Skin of body (tissue), 2 donors: ENCODE results near the gene INPP5K. TPM values are rescaled to one million over a fixed set of nuclear protein-coding genes. Genes with fewer than 3 reads are reported as not detected.
"Not testable (repeated sequence)": the region's sequence is repeated elsewhere in the genome, so short reads cannot be mapped to it uniquely, and the experiment has no call there.

Source experiments
- DNase-seq: peaks from one replicate; lab custom pipeline; 2025; lab: John Stamatoyannopoulos, UW
- total RNA-seq: library from RNA; depleted of rRNA; stranded (reverse); fragments of >200 nt; gene quantifications from one replicate; pipeline ENCODE4 v1.2.3, GENCODE V29; 2014

The INPP5K gene
- total RNA-seq, 1 donor from 2014 or later: 32.5 TPM

DNA sequence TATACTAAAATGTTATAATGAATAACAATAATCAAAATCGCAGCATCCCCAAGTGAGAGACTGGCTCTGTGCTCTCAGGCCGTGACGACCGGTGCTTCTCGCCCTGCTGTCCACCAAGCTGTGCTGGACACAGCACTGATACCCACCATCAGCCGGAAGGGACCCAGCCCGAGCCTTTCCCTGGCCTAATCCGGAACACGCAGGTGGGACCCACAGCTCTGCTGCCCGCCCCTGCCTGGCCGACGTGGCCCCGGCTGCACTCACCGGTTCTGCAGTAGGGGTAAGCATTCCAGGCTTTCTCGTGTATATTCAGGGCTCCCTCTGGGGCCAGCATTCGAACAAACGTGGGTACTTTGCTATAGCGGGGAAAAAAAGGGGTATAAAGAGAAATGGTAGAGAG, 31.6 kb upstream of the INPP5K start:
- no peak for DNase-seq

DNA sequence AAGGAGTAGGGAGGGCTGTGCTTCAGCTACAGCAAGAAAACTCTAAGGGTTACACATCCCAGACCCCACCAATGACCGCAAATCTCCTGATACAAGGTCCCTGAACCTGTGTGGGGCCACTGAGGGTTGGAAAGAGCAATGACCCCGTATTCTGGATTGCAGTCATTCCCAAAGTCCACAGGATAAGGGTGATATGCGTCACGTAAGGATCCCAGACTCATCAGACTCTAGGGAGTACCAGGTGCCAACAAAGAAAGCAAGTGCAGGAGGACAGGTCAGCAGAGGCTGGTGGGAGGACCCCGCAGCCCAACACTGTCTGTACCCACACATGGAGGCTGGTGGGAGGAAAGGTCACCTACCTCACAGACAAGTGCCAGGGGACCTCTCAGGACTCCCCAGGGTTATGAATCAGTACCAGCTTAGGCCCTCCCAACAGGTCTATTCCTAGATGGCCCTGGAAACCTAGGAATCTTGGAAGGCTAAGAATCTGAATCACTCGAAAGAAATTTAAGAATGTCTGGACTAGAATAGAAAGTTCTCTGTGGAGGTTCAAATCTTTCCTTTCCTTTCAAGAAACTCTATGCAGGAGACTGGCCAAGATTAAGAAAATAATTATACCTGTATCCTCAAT, 30.0 kb upstream of the INPP5K start:
- no peak for DNase-seq

DNA sequence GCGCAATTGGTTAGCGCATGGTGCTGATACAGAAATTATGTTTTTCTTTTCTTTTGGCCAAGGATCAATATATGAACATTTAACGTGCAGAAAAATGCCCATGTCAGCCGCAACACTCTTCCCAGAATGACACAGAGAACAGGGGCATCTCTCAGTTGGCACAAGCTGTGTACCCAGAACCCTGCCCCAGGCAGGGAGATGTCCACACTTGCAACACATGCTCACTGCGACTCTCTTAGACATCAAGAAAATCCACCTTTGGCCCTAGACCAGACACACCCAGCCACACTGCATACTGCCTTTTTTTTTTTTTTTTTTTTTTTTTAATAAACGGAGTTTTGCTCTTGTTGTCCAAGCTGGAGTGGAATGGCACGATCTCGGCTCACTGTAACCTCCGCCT, 29.2 kb upstream of the INPP5K start:
- no peak for DNase-seq

DNA sequence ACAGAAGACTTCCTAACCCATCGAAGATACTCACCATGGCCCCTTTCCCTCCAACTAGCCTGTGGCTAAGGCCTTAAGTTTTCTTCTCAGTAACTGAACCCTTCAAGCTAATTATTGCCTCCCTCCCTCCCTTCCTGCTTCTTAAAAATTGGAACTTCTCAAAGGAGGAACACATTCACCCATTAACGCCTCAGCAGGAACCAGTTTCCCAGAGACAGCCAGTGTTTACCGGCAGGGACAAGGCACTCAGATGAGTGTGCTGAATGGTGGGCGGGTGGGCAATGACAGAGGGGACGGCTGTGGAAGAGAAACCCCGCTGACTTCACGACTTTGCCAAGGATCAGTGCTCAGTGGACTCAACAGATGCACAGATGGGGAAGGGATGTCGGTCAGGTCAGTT, 25.9 kb upstream of the INPP5K start:
- DNase-seq: no peak

DNA sequence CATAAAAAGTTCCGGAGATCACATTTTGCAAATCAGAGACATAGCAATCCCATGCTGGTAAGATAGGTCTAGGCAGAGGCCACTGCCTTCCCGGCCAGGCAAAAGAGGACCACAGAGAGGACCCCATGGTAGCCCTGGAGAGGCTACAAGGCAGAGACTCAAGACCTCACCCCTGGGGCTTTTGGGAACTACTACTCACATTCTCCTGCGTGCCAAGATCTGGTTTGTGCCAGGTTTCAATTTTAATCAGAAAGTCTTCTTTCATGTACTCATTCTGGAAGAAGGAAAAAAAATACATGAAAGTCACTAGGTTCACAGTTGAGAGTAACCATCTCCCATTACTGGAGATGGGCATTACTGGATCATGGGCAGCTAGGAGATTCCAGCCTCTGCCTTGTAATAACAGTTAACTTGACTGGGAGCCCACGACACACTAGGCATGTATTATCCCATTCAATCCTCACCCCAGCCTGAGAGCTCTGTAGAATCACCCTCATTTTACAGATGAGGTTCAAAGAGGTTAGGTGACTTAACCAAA, 25.0 kb upstream of the INPP5K start:
- DNase-seq: no peak

DNA sequence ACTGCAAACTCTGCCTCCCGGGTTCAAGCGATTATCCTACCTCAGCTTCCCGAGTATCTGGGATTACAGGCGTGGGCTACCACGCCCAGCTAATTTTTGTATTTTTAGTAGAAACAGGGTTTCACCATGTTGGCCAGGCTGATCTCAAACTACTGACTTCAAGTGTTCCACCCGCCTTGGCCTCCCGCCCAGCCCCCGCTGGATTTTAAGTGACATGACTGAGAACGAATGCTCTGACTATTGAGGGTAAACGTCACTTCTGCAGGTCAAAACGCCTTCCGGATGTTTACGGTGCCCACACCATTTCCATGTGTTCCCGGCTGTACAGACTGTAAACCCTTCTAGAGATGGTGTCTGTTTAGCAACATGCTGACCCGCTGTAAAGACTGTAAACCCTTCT, 23.4 kb upstream of the INPP5K start:
- DNase-seq: no peak

DNA sequence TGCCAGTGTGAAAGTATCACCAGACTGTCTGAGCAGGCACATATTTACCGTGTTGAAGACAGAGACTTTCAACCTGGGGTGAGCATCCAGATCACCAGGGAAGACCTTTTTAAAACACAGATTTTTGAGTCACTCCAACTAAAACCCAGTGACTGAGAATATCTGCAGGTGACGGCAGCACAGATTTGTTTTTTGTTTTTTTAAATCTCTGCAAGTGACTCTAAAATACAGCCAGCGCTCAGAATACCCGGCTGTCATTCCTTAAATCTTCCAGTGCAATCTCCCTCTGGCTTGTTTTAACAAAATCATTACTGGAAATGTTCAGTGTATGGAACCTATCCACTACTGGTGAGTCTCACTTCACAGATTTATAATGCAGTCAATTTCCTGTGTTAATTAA, 19.3 kb upstream of the INPP5K start:
- DNase-seq: no peak

DNA sequence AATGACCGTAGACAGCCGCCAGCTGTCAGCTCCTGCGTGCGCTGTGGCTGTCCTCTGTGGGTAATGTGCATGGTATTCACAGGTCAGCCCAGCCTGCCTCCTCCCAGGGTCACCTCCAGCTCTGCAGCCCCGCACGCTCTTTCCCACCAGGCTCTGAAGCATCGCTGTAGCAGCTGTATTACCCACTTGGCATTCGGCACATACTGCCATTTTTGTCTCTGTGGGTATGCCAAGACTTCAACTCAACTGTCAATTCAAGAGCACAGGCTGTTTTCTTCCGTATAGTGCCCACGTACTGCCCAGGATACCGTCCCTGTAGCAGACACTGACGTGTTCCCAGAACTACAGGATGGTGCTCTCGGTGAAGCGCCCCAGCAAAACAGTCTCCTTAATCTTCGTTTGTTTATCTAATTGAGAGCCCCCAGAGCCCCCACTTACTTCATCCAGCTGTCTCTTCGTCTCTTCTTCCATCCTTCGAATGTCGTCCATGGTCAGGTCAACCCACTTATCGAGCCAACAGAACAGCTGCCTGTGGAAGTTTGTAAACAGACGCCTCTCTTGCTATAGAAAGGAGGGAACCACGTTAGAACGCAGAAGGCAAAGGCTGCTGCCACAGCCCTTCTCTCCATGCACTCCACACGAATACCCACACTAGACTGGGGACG, 17.4 kb upstream of the INPP5K start:
- DNase-seq: no peak

DNA sequence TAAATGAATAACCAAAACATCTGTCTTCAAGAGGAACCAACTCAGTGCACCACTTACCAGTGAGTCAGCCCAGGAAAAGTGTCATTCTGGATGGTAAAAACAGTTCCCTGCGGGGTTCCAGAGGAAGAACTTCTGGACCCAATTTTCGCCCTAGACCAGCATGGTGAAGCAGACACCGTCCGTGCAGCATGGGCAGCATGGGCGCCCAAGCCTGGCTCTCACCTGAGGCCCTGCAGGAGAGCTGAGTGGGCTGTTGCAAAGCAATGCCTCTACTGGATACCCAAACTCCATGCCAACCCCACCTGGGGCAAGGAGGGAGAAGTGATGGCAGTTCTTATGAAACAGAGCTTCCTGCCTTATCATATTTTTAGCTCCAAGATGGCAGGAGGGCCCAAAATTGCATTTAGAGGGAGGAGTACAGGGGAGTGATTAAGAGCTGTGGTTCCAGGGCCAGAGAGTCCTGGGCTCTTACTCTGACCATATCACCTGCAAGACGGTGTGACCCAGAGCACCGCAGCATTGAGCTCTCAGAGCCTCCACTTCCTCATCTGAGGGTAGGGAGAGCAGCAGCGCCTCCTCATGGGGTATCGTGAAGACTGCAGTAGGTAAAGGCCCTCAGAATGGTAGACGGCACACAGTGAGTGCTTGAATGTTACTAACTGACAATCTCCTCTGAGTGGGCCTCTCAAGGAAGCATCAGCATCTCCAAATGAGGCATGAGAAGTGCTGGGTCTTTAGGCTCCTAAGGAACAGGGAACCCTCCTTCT, 16.6 kb upstream of the INPP5K start:
- DNase-seq: no peak

DNA sequence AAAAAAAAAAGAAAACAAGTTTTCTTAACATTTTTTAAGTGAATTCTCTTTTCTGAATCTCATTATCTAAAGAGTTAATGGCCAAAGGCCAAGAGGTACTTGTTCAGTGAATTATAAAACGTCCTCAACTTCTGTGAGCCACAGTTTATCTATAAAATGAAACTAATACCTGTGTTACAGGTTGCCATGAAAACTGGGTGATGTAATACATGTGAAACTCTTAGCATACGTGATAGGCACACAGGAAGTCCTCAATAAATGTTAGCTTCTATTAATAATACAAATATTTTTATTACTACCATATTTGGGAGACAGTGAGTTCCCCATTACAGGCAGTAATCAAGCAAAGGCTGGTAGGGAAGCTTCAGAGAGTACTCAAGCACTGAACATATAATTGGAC, 13.5 kb upstream of the INPP5K start:
- DNase-seq: no peak

DNA sequence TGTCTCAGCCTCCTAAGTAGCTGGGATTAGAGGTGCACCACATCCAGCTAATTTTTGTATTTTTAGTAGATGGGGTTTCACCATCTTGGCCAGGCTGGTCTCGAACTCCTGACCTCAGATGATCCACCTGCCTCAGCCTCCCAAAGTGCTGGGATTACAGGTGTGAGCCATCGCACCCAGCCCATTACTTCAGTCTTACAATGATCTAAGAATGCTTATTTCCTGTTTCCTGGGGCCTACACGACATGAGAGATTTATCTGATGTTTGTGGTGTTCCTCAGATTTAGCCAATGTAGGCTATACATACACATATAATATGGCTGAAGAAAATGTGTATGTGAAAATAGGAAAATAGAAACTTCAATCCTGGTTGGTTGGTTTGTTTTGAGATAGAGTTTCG, 10.5 kb upstream of the INPP5K start:
- DNase-seq: not testable (repeated sequence)

DNA sequence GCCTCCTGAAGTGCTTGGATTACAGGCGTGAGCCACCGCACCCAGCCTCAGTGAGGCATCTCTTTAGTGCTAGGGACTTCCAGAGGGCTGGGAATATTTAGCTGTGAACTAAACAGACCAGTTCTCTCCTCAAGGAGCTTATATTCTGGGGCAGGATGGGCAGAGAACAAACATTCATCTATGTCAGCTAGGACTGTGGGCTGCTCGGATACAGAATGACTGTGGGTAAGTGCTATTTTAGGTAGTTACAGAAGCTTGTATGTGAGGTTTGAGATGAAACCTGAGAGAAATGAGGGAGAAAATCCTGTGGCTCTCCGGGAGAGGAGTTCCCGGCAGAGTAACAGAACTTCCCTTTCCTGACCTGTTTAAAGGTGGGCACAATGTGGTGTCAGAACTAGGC, 6.2 kb upstream of the INPP5K start:
- no peak for DNase-seq

DNA sequence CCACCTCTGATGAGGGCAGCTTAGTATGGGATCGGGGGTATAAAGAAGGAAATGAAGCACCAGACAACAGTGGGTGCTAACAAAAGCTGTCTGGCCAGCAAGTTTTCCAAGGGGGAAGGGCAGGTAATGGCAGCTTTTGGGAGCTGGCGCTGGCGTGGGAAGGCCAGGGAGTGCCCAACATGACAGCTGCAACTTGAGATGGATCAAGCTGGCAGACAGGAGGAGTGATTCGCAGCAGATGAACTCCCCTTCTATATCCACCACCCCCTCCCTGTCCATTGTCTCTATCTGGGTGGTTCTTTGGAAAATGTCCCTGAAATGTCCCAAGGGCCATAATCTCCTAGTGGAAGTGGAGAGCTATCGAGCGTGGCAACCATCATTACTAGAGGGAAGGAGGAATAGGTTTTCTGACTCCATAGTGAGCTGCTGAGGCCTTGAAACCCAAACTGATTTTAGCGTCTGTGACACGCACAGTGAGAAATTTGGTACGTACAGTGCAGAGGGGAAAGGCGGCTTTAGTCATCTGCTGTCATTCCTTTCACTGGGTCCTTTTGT, 4.8 kb upstream of the INPP5K start:
- no peak for DNase-seq

DNA sequence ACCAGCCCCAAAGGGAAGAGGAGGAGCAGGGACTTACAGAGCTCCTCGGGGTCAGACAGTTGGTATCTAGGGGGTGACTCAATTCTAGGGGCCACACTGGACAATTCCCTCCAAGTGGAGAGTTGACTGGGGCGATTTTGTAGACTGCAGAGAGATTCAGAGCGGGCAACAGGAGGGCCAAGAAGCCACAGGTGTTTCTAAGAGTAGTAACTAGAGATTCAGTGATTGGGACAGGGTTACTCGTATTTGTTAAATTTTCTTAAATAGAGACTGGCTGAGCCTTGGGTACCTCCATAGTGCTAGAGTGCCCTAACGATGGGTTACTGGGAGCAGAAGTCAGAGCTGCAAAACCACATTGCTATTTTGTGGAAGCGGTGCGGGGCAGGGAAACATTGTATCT, 3.3 kb upstream of the INPP5K start:
- no peak for DNase-seq

DNA sequence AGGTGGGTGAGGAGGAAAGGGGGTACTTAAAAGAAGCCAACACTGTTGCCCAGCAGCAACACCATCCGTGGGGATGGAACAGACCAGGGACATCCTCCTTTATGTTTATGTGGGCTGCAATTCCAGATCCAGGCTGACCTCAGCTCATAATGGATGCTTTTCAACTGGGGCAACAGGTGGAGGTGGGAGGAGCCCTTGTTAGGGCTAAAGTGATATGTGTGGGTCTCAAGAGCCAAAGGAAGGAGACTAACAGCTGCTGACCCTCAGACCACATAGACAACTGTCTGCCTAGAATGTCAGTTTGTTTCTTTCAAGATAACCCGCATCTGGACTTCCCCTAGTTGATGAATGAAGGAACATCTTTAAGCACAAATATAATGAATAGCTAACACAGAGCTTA, 2.0 kb upstream of the INPP5K start:
- no peak for DNase-seq

DNA sequence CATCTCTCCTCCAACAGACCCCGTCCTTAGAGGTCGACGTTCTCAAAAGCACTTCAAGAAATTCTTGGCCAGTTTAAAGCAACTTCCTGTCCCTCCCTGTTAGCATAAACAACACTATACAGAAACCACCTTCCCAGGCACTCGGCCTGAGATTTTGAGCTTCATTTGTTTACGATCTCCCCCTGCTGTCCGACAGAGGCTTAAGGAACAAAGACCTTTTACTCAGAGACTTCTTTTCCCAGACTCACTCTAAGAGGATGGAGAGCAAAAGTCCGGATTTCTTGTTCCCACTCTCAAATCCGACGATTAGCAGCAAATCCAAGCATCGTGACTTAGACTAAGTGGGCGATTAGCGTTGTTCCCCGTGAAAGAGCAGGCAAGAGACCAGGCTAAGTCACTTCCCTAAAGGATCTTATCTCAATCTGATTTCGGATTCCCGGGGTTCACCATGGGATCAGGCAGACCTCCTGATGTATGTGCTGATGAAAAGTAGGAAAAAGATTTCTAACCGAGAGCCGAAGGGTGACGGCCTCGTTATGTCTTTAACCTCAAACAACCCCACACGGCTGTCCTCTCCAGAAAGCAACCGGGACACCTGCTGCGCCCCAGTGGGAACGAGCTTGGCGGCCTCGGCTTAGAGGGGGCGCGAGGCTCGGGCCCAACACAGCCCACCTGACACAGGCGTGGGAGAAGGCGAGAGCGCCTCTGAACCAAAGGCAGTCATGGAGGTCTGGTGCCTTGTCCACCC, 598 bp downstream of the INPP5K start:
- peak; percentile 79 for DNase-seq

DNA sequence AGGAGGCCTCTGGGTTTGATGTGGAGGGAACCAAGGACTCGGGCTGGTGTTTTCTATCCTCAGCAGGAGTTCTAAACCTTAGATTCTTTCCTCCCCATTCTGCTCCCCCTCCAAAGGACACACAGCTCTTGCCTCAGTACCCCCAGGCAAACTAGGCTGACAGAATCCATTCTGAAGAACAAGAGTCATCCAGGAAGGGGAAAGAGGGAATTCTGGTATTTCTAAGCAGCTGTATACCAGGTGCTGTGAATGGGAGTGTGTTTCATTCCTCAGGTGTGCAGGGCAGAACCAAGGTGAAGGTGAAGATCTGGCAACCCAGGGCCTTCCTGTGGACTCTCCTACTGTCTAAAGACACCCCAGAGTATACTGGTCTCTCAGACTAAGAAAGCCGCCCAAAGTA, 4.1 kb downstream of the INPP5K start:
- no peak for DNase-seq

DNA sequence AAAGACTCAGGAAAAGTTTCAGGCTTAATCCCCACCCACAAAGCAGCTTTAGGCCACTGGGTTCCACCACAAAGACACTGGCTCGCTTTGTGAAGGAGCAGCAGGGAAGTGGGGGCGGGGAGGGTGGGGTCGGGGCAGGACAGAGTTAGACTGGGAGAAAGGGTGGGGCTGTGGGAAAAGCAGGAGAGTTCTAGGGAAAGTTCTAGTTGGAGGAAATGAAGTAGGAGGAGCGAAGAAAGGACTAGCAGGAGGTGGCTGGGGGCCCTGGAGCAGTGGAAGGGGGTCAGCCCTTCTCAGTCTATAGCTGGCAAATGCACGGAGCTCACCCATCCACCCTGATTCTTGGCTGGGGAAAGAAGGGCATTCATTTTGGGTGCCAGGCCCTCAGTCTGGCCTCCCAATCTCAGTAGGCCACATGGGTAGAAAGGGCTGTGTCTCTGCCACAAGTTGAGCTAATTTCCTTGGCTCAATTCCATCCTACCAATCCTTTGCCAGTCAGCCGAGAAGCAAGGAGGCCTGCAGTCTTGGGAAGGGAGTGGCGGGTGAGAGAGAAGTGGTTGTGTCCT, 4.6 kb downstream of the INPP5K start:
- no peak for DNase-seq

DNA sequence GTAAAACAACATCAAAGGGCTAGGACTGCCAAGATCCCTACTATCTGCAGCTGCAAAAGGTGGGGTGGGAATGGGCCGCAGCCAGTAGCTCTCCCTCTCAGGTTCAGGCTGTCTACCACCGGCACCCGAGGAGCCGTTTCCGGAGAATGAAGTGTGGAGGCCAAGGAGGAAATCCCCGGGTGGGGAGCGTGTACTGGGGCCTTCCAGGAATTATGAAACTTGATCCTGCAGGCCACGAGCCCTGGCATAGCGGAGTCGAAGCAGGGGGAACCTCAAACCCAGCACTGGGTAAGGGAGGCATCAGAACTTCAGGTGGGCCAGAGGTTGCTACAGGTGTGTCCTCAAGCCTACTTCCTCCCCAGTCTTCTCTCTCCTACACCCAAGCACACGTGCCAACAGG, 5.1 kb downstream of the INPP5K start:
- no peak for DNase-seq

DNA sequence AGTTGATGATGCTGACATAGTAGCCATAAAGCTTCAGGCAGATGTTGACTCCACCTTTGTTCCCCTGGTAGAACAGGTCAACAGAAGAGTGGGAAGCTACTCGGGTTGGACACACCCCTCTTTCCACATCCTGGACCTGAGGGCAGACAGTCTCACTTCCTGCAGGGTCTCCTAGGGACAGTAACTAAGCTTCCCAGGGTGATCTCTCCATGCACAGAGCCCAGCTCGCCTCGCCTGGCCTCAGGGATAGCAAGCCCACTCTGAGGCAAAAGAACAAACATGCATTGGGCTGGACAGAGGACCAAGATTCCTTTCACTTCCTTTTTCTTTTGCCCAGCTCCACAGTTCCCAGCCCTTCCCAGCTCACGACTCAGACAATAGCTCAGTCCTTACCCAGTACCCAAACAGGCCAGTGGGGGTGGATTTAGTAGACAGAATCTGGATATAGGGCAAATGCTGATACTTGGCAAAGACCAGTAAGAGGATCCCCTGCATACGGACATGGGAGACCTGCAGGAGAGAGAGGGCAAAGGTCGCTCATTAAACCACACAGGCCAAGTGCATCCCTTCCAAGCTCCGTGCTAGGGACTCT, 7.0 kb downstream of the INPP5K start:
- DNase-seq: no peak

DNA sequence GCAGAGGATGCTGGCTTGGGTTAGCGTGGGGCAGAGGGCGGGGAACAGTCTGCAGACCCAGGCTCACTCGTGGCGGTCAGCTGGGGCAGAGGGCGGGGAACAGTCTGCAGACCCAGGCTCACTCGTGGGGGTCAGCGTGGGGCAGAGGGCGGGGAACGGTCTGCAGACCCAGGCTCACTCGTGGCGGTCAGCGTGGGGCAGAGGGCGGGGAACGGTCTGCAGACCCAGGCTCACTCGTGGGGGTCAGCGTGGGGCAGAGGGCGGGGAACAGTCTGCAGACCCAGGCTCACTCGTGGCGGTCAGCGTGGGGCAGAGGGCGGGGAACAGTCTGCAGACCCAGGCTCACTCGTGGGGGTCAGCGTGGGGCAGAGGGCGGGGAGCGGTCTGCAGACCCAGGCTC, 7.7 kb downstream of the INPP5K start:
- not testable (repeated sequence) for DNase-seq
